Measurements from ENCODE around the gene MIER2.

- TF ChIP-seq CTCF (IDR thresholded peaks at IDR 0.05) (no peak), FOSL2 (IDR thresholded peaks at IDR 0.05) (no peak), FOSL2 (CRISPR knock-in tag; IDR thresholded peaks at IDR 0.05) (no peak), MYC (IDR thresholded peaks at IDR 0.05; ENCODE audit: borderline replicate concordance, low read length) (no peak)
Observed at GRCh38 chr19:310781-311496, 33.7 kb downstream of the MIER2 start.

Data from A549 (cell line).